Testis (tissue), 3 donors: ENCODE data around the gene KCNJ10. TPM values are rescaled to one million over a fixed set of nuclear protein-coding genes. Genes with fewer than 3 reads are reported as not detected.

Experiments used
- DNase-seq: peaks from one replicate; pipeline ENCODE4 v3.0.0-alpha.2; 2019
- H3K27ac ChIP-seq, 2 donors: fragments of 200-600 bp; sonication (generic); one replicate each; pipeline ENCODE4 v1.5.1; 2019
- H3K27me3 ChIP-seq: fragments of 200-600 bp; sonication (generic); one replicate; pipeline ENCODE4 v1.5.1; 2019
- H3K36me3 ChIP-seq: fragments of 200-600 bp; sonication (generic); one replicate; pipeline ENCODE4 v1.5.1; 2017; ENCODE audit warnings: low read depth; ENCODE audit errors: missing control alignments
- H3K4me1 ChIP-seq: fragments of 200-600 bp; sonication (generic); one replicate; pipeline ENCODE4 v1.5.1; 2019
- H3K4me3 ChIP-seq, 2 donors: fragments of 200-600 bp; sonication (generic); one replicate each; pipeline ENCODE4 v1.5.1; 2017 to 2019
- H3K9me3 ChIP-seq: fragments of 200-600 bp; sonication (generic); one replicate; pipeline ENCODE4 v1.5.1; 2017
- POLR2A ChIP-seq: fragments of 450-650 bp; IDR thresholded peaks from one replicate; pipeline ENCODE4 v1.6.1; 2017; ENCODE audit warnings: antibody characterized with exemption, mild to moderate bottlenecking, moderate library complexity
- WGBS, 2 donors: methylation state at CpG; one replicate each; pipeline ENCODE4 v1.1.5; 2018; 5-methylcytosine and 5-hydroxymethylcytosine counted together
- intact Hi-C: fragments of 100-400 bp; cut with DNase I; formaldehyde crosslinking; loops from one replicate; pipeline ENCODE4 v1.15.1; 2023; ENCODE audit warnings: low total_unique reads
- polyA plus RNA-seq: library from polyadenylated mRNA; stranded (reverse); fragments of 350-450 nt; fragmentation: Illumina TruSeq; extraction: RNeasy Lipid Tissue Mini Kit (QIAGEN cat#74804); gene quantifications from one replicate; pipeline ENCODE4 v1.2.3, GENCODE V29; 2014; ENCODE audit warnings: low read depth, low replicate concordance; ENCODE audit not compliant: insufficient read depth
- total RNA-seq, 2 donors: library from RNA; depleted of rRNA; stranded (reverse); fragments of >200 nt; gene quantifications; one replicate each; pipeline ENCODE4 v1.2.3, GENCODE V29; 2016
- TF ChIP-seq, protein P1 (sequence below), 3 experiments: fragments of 450-650 bp in 2 of 3; fragments of 200-600 bp in 1 of 3; sonication (generic) in 1 of 3; IDR thresholded peaks; one replicate each; pipeline ENCODE4 v1.5.1; 2016 to 2019; ENCODE audit warnings: antibody characterized with exemption in 3 of 3, mild to moderate bottlenecking in 2 of 3, moderate library complexity in 1 of 3

The KCNJ10 gene
- total and polyA plus RNA-seq, 3 donors from 2014 or later: 0.79 to 1.9 (median 1.5) TPM

DNA sequence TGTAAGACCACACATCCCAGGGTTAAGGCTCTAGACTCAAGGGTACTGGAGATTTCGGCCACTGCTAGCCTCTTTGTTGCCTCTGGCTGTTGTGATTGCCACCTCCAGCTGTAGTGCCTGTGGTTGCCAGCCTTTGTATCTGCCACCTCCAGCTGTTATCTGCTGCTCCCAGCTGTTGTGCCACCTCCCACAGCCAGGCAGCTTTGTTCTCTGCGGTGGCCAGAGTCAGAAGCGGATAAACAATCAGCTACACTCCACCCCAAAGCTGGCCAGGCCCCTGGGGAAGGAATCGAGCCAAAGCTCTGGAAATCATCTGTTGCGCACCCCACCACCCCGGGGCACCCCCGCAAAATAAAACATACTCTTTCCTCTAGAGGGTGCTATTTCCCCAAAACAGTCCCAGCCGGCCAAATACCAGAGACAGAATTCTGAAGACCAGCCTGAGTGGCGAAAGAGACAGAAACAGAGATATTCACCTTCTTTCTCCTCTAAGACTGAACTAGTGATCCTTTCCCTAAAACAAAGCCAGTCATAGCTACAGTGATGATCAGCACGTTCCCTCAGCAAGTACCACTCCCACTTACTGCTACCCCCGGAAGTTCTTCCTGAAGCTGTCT, 23.4 kb downstream of the KCNJ10 start:
- intact Hi-C loops: no loop called here
- Histone ChIP-seq H3K4me1 (peaks cover 13% of the 10 kb centered on the region), H3K27ac (no peak overlapping the region), H3K9me3 (no peaks in the 10 kb centered on the region), H3K27me3 (no peaks in the 10 kb centered on the region), H3K36me3 (no peaks in the 10 kb centered on the region), H3K4me3 (no peak overlapping the region)
- no peak for TF ChIP-seq POLR2A
- TF ChIP-seq, protein P1, sequence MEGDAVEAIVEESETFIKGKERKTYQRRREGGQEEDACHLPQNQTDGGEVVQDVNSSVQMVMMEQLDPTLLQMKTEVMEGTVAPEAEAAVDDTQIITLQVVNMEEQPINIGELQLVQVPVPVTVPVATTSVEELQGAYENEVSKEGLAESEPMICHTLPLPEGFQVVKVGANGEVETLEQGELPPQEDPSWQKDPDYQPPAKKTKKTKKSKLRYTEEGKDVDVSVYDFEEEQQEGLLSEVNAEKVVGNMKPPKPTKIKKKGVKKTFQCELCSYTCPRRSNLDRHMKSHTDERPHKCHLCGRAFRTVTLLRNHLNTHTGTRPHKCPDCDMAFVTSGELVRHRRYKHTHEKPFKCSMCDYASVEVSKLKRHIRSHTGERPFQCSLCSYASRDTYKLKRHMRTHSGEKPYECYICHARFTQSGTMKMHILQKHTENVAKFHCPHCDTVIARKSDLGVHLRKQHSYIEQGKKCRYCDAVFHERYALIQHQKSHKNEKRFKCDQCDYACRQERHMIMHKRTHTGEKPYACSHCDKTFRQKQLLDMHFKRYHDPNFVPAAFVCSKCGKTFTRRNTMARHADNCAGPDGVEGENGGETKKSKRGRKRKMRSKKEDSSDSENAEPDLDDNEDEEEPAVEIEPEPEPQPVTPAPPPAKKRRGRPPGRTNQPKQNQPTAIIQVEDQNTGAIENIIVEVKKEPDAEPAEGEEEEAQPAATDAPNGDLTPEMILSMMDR (IDR thresholded peaks at IDR 0.05): peak in 2 of 3 experiments; percentile 52 to 65
- 16 to 22% methylated on average over 11 of the region's 11 CpGs for WGBS, 2 donors
- peak; percentile 43 for DNase-seq

DNA sequence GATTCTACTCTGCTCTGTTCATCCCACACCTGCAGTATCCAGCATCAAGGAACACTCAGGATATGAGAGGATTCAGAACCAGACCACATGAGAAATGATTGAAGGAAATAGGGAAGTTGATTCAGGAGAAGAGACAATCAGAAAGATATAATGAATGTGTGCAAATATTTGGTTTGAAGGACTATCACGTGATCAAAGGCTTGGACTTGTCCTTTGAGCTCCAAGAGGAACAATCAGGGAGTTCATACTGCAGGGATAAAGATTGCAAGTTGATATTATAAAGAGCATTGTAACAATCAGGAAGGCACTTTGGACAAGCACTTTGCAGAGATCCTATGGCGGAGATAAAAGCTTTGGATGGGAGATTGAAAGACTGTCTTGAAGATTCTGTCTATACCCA, 24.3 kb downstream of the KCNJ10 start:
- TF ChIP-seq POLR2A: no peak
- TF ChIP-seq, protein P1 (IDR thresholded peaks at IDR 0.05): no peak
- Histone ChIP-seq H3K27me3 (no peaks in the 10 kb centered on the region), H3K9me3 (no peaks in the 10 kb centered on the region), H3K4me1 (peaks cover 13% of the 10 kb centered on the region), H3K4me3 (no peak overlapping the region), H3K27ac (no peak overlapping the region), H3K36me3 (no peaks in the 10 kb centered on the region)
- DNase-seq: no peak
- intact Hi-C loops: no loop called here
- WGBS, 2 donors: 66 to 67% methylated on average over 2 of the region's 2 CpGs

DNA sequence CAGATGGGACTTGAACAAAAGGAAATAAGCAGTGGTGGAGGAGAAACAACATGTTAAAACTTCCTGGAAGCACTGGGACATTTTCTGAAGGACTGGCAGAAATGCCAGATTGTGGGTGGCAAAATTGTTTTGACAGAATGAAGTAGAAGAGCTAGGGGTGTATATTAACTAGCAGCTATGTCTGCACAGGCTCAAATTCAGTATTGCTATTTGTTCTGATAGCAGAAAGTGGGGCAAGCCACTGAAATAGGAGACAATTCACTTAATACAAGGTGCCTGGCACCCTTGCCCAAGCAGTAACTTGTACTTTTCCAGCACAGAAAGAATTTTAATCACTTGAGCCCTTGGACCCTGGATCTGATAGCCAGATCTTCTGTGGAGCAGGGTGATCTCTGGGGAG, 26.4 kb downstream of the KCNJ10 start:
- intact Hi-C loops: no loop called here
- no peak overlapping the region for H3K27ac ChIP-seq
- no peak for DNase-seq
- no peak overlapping the region for H3K4me3 ChIP-seq
- TF ChIP-seq POLR2A: no peak
- no peaks in the 10 kb centered on the region for H3K9me3 ChIP-seq
- peaks cover 13% of the 10 kb centered on the region for H3K4me1 ChIP-seq
- H3K27me3 ChIP-seq: no peaks in the 10 kb centered on the region
- no peaks in the 10 kb centered on the region for H3K36me3 ChIP-seq

DNA sequence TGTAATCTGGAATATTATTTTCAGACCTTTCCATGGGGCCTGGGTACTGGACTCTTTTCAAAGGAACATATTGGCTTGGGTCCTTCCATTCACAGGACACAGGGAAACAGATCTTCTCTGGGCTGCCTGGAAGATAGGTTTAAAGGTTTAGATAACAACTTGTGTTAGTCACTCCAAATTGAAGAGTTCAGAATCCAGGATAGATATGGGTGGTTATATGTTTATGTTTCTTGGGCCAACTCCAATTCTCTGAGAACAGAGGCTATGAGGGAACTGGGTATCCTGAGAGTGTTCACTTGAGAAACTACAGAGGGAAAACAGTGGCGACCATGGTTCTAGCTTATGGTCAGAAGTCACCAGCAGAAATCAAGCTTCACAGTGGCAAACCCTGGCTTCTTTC, 29.5 kb downstream of the KCNJ10 start:
- no peaks in the 10 kb centered on the region for H3K9me3 ChIP-seq
- H3K36me3 ChIP-seq: no peaks in the 10 kb centered on the region
- no peak for DNase-seq
- H3K27me3 ChIP-seq: no peaks in the 10 kb centered on the region
- TF ChIP-seq, protein P1 (IDR thresholded peaks at IDR 0.05): no peak
- TF ChIP-seq POLR2A: no peak
- H3K4me1 ChIP-seq: no peaks in the 10 kb centered on the region
- 86 to 92% methylated on average over 1 of the region's 1 CpG for WGBS, 2 donors
- no peak overlapping the region for H3K4me3 ChIP-seq
- no peak overlapping the region for H3K27ac ChIP-seq
- intact Hi-C loops: no loop called here

DNA sequence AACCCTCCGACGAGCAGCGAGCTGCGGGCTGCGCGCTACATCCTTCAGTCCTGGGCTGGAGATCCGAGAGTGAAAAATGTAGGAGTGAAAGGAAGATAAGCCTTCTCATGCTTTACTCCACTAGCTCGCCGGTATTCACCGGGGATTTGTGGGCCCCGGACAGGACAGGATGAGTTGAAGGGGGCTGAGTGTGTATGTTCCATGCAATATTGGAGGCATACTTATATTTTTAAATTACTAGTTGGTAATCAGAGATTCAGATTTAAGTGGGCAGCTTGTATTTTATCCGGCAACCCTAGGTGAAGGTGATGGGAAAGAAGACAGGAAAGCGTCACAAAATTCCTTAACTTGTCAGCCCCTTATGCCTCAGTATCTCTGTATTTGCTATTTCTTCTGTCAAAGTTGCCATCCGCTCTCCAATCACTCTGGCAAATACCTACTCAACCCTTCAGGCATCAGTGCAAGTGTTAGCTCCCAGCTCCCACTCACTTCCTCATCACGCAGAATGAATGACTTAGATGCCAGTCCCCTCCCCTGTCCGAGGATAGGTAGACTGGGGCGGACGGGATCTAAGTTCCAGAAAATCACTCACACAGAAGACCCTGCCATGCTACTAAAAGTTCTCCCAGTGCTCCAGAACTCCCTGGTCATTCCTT, 37.7 kb downstream of the KCNJ10 start:
- H3K4me1 ChIP-seq: peaks cover 15% of the 10 kb centered on the region
- no peaks in the 10 kb centered on the region for H3K27me3 ChIP-seq
- 1% methylated on average over 18 of the region's 18 CpGs for WGBS, 2 donors
- DNase-seq: peak; percentile 17
- no peak for TF ChIP-seq POLR2A
- TF ChIP-seq, protein P1 (IDR thresholded peaks at IDR 0.05): no peak
- peak overlapping the region; percentile 79 to 84 for H3K4me3 ChIP-seq
- no peaks in the 10 kb centered on the region for H3K36me3 ChIP-seq
- H3K9me3 ChIP-seq: no peaks in the 10 kb centered on the region
- peak overlapping the region; percentile 18 to 71 for H3K27ac ChIP-seq
- intact Hi-C loops: no loop called here
